Activated naive CD4-positive, alpha-beta T cell treated with anti-CD3 and anti-CD28 coated beads, Interleukin-2, amount 50 U/mL, for 24 hours (primary cell): ENCODE measurements around the gene HEXIM1.

ENCODE experiments used
- H3K27ac Mint-ChIP-seq: one replicate; pipeline ENCODE4 v1.8.0; 2021; ENCODE audit warnings: mild to moderate bottlenecking, mixed read lengths
- H3K27me3 Mint-ChIP-seq: one replicate; pipeline ENCODE4 v1.8.0; 2021; ENCODE audit warnings: mixed read lengths
- H3K36me3 Mint-ChIP-seq: one replicate; pipeline ENCODE4 v1.8.0; 2021; ENCODE audit warnings: mixed read lengths
- H3K4me1 Mint-ChIP-seq: one replicate; pipeline ENCODE4 v1.8.0; 2021; ENCODE audit warnings: mixed read lengths
- H3K4me3 Mint-ChIP-seq: one replicate; pipeline ENCODE4 v1.8.0; 2021; ENCODE audit warnings: mild to moderate bottlenecking, mixed read lengths
- H3K9me3 Mint-ChIP-seq: one replicate; pipeline ENCODE4 v1.8.0; 2021; ENCODE audit warnings: mixed read lengths

HEXIM1 gene

DNA sequence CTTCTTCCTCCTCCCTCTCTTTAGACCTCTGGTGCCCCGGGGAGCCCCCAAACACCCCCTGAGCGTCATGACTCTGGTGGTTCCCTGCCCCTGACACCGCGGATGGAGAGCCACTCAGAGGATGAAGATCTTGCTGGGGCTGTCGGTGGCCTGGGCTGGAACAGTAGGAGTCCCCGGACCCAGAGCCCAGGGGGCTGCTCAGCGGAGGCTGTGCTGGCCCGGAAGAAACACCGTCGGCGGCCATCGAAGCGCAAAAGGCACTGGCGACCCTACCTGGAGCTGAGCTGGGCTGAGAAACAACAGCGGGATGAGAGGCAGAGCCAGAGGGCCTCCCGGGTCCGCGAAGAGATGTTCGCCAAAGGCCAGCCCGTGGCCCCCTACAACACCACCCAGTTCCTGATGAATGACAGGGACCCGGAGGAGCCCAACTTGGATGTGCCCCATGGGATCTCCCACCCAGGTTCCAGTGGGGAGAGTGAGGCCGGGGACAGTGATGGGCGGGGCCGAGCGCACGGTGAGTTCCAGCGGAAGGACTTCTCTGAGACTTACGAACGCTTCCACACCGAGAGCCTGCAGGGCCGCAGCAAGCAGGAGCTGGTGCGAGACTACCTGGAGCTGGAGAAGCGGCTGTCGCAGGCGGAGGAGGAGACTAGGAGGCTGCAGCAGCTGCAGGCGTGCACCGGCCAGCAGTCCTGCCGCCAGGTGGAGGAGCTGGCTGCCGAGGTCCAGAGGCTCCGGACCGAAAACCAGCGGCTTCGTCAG, 20.9 kb downstream of the HEXIM1 start:
- Mint-ChIP-seq H3K27ac (no peak overlapping the region), H3K27me3 (no peaks in the 10 kb centered on the region), H3K9me3 (no peaks in the 10 kb centered on the region), H3K36me3 (no peaks in the 10 kb centered on the region), H3K4me3 (no peak overlapping the region), H3K4me1 (peaks cover 25% of the 10 kb centered on the region)

DNA sequence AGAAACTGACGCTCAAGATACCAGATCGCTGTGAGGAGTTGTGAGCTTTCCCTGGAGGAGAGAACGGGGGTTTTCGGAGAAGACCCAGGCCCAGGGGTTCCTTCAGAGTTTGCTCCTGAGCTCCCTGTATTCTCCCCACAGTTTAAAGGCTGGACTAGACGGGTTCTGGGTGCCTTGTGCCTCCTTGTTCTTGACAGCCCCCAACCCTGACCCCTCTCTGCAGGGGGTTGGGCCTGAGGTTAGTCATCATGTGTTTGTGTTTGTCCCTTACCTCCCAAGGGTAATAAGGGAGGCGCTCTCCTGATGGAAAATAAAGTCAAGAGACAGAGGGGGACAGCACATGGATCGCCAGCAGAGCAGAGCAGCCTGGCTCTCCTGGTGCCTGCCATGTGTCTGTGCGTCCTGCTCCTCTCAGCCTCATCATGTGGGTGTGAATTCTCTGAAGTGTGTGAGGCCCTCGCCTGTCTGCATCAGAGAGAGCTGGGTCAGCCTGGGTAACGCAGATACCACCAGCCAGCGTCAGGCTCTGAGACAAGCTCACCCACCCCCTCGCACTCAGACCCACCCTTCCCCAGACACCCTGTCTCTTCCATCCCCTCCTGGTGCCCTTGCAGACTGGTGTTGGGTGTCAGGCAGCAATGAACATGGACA, 22.1 kb downstream of the HEXIM1 start:
- H3K27ac Mint-ChIP-seq, result peak overlapping the region; percentile 10
- H3K4me3 Mint-ChIP-seq, result no peak overlapping the region
- H3K27me3 Mint-ChIP-seq, result no peaks in the 10 kb centered on the region

DNA sequence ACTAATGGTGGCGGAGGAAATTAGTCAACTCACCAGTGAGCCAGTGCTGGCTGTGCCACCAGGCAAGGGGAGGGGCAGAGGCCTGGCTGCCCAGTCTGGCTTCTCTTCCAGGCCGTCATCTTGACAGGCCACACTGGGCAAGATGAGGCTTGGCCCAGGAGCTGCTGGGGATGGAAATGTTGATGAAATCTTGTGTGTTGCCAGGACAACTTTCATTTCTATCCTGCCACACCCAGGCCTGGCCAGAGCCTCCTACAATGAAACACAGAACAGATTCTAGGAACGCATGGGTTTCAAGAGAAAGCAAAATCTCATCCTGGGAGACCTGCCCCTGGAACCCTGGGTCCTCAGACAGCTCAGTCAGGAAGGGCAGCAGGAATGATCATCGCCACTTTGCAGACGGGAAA, 22.7 kb downstream of the HEXIM1 start:
- Mint-ChIP-seq H3K4me3 (no peak overlapping the region), H3K27ac (peak overlapping the region; percentile 10), H3K27me3 (no peaks in the 10 kb centered on the region), H3K4me1 (peaks cover 25% of the 10 kb centered on the region), H3K9me3 (no peaks in the 10 kb centered on the region), H3K36me3 (no peaks in the 10 kb centered on the region)

More for the DNA sequence above, 22.1 kb downstream of the HEXIM1 start:
- Mint-ChIP-seq H3K36me3 (no peaks in the 10 kb centered on the region), H3K4me1 (peaks cover 25% of the 10 kb centered on the region), H3K9me3 (no peaks in the 10 kb centered on the region)

DNA sequence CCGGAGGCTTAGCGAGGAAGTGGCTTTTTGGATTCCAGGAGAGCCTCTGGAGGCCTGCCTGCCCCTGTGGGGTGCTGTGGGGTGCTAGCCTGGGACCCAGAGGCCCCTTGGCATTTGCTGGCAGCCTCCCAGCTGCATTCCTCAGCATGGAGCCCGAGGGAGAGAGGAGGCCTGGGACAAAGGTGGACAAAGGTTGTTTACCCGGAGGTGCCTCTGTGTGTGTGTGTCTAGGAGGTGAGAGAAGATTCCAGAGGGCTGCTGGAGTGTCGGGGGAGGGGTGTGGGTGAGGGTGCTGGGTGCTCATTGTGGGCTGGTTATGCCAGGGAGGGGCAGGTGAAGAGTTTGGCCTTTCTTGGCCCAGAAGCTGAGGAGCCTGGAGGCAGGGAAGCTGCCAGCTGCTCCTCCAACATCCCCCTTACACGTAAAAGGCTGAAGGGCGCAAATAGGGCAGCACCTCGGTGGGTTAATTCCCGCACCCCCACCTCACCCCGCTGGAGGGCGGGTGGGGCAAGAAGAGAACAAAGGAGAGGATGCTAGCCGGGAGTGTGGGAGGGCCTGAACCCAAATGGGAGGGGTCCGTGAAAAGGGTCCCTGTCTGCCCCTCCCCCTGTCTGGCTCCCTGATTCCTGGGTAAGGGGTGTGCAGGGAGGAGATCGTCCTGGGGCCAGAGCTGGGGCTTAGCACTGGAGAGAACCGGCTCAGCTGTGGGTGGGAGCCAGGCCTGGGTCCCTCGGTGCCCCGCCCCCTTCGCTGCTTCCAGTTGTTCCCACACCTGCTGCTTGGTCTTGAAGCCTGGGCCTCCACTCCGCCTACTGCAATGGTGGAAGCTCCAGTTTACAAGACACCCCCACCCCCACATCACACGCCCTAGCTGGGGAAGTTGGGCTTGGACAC, 23.3 kb downstream of the HEXIM1 start:
- peaks cover 25% of the 10 kb centered on the region for H3K4me1 Mint-ChIP-seq
- H3K36me3 Mint-ChIP-seq, result no peaks in the 10 kb centered on the region
- H3K27me3 Mint-ChIP-seq, result no peaks in the 10 kb centered on the region
- no peak overlapping the region for H3K27ac Mint-ChIP-seq
- no peaks in the 10 kb centered on the region for H3K9me3 Mint-ChIP-seq
- no peak overlapping the region for H3K4me3 Mint-ChIP-seq

DNA sequence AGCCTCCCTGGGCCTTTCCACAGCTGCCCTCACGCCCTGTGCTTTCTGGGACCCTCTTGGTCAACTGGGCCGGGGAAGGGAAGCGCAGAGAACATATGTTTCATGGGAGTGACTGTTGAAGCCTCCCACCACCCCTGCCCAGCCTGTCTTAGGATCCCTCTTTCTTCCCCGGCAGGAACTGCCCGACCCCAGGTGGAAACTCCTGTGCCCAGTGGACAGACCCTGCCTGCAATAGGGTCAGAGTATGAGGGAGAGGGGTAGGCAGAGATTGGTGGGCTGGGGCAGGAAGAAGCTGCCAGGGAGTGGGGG, 23.9 kb downstream of the HEXIM1 start:
- Mint-ChIP-seq H3K27me3 (no peaks in the 10 kb centered on the region), H3K27ac (peak overlapping the region; percentile 51), H3K9me3 (no peaks in the 10 kb centered on the region), H3K36me3 (no peaks in the 10 kb centered on the region), H3K4me3 (no peak overlapping the region), H3K4me1 (peaks cover 25% of the 10 kb centered on the region)

DNA sequence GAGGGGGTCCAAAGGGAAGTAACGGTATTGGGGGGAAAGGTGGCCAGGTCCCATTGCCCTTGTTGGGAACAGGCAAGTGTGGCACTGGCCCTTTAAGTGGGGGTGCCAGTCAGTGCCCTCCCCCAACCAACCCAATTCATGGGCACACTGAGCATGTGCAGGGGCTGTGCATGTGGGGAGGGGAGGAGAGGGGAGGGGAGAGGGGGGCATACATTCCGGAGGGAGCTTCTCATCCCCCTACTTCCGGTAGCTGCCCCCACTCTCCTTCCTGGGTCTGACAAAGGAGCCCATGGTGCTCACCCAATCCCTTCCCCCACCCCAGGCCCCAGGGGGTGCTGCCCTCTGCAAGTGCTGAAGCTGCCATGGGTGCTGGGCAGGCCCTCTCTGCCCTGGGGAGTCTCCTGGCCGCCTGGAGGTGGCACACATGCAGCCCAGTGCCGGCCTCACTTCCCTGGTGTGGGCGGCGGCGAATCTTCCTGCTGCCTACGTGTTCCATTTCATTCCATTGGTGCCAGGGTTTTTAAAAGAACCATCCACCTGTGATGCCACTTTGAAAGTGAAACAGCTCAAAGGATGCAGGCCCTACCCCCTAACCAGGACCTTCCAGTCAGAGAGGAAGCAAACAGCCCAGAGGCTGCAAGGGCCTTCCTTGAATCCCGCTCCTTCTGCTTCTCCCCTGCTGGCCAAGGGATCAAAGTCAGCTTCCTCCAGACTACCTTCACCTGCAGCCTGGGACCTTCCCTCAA, 24.4 kb downstream of the HEXIM1 start:
- H3K27me3 Mint-ChIP-seq, result no peaks in the 10 kb centered on the region
- H3K4me3 Mint-ChIP-seq, result peak overlapping the region; percentile 77
- H3K4me1 Mint-ChIP-seq, result peaks cover 25% of the 10 kb centered on the region
- H3K27ac Mint-ChIP-seq, result peak overlapping the region; percentile 90
- H3K9me3 Mint-ChIP-seq, result no peaks in the 10 kb centered on the region
- H3K36me3 Mint-ChIP-seq, result no peaks in the 10 kb centered on the region

DNA sequence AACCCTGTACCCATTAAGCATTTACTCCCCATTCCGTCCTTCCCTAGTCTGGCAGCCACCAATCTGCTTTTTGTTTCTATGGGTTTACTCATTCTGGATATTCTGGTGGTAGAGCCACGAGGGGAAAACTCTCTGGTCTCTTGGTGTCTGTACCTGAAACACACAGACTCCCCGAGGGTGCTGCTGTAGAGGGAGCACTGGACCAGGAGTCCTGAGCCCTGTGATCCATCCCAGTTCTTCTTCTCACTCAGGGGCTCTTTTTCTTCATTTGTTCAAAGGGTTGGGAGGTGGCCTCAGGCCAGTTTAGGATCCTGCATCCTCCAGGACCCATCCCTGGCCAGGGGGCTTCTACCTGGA, 27.5 kb downstream of the HEXIM1 start:
- H3K27me3 Mint-ChIP-seq, result no peaks in the 10 kb centered on the region
- no peaks in the 10 kb centered on the region for H3K9me3 Mint-ChIP-seq
- peaks cover 23% of the 10 kb centered on the region for H3K4me1 Mint-ChIP-seq
- H3K4me3 Mint-ChIP-seq, result peak overlapping the region; percentile 36
- peak overlapping the region; percentile 41 for H3K27ac Mint-ChIP-seq
- no peaks in the 10 kb centered on the region for H3K36me3 Mint-ChIP-seq

DNA sequence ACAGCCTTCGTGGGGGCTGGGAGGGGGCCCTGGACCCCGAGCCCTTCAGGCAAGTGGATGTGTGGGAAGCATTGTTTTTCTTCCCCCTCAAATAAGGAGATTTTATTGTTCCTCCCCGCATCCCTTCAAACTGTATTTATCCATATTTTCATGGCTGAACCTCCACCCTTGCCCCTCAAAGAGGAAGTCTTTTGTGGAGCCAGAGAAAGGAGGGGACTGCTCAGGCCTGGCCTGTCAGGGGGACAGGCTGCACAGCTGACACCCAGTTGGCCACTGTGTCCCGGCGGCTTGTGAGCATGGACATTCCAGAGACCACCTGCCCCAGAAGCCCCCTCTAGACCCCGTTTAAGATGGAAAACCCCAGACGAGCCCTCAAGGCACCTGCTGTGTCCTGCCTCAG, 29.3 kb downstream of the HEXIM1 start:
- no peaks in the 10 kb centered on the region for H3K36me3 Mint-ChIP-seq

DNA sequence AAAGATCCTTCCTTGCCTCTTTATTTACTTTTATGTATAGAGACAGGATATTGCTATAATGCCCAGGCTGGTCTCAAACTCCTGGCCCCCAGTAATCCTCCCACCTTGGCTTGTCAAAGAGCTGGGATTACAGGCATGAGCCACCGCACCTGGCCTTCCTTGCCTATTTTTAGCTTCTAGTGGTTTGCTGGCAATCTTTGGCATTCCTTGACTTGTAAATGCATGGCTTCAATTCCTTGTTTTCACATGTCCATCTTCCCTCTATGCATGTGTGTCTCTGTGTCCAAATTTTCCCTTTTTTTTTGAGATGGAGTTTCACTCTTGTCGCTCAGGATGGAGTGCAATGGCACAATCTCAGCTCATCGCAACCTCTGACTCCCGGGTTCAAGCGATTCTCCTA, 35.9 kb downstream of the HEXIM1 start:
- Mint-ChIP-seq H3K4me3 (no peak overlapping the region), H3K36me3 (no peaks in the 10 kb centered on the region), H3K4me1 (no peaks in the 10 kb centered on the region), H3K9me3 (no peaks in the 10 kb centered on the region), H3K27me3 (no peaks in the 10 kb centered on the region), H3K27ac (no peak overlapping the region)

More for the DNA sequence above, 29.3 kb downstream of the HEXIM1 start:
- H3K4me1 Mint-ChIP-seq, result peaks cover 9% of the 10 kb centered on the region
- H3K4me3 Mint-ChIP-seq, result no peak overlapping the region
- no peaks in the 10 kb centered on the region for H3K9me3 Mint-ChIP-seq
- H3K27me3 Mint-ChIP-seq, result no peaks in the 10 kb centered on the region
- no peak overlapping the region for H3K27ac Mint-ChIP-seq

DNA sequence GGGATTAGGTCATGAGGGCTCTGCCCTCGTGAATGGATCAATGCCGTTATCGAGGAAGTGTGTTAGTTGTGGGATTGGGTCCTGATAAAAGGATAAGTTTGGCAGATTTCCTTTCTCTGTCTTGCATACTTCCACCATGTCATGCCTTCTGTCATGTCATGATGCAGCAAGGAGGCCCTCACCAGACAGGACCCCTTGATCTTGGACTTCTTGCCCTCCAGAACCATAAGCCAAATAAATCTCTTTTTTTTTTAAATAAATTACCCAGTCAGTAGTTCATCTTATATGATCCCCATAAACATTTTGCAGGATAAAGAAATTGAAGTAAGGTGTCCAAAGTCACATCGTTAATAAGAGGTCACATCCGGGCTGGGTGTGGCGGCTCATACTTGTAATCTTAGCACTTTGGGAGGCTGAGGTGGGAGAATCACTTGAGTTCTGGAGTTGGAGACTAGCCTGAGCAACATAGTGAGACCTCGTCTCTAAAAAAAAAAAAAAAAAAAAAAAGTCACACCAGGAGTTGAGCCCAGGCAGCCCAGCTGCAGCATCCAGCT, 38.6 kb downstream of the HEXIM1 start:
- H3K27me3 Mint-ChIP-seq, result no peaks in the 10 kb centered on the region
- H3K9me3 Mint-ChIP-seq, result no peaks in the 10 kb centered on the region
- H3K4me1 Mint-ChIP-seq, result no peaks in the 10 kb centered on the region
- H3K36me3 Mint-ChIP-seq, result no peaks in the 10 kb centered on the region
- H3K27ac Mint-ChIP-seq, result no peak overlapping the region
- no peak overlapping the region for H3K4me3 Mint-ChIP-seq

DNA sequence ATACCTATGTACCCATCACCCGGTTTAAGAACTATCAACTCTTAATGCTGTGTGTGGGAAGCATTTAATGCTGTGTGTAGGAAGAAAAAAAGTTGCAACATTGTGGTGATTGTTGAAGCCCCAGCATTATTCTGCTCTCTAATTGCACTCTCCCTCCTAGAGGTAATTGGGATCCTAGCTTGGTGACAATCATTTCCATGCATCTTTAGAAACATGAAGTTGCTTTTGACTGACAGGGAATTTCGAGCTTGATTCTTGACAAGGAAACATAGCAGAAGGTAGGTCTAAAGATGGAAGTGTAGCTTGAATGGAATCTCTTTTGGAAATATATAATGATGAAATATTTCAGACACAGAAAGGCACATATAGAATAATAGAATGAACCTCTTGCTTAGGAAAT, 40.7 kb downstream of the HEXIM1 start:
- Mint-ChIP-seq H3K9me3 (no peaks in the 10 kb centered on the region), H3K36me3 (no peaks in the 10 kb centered on the region), H3K27ac (no peak overlapping the region), H3K27me3 (no peaks in the 10 kb centered on the region), H3K4me1 (no peaks in the 10 kb centered on the region), H3K4me3 (no peak overlapping the region)

DNA sequence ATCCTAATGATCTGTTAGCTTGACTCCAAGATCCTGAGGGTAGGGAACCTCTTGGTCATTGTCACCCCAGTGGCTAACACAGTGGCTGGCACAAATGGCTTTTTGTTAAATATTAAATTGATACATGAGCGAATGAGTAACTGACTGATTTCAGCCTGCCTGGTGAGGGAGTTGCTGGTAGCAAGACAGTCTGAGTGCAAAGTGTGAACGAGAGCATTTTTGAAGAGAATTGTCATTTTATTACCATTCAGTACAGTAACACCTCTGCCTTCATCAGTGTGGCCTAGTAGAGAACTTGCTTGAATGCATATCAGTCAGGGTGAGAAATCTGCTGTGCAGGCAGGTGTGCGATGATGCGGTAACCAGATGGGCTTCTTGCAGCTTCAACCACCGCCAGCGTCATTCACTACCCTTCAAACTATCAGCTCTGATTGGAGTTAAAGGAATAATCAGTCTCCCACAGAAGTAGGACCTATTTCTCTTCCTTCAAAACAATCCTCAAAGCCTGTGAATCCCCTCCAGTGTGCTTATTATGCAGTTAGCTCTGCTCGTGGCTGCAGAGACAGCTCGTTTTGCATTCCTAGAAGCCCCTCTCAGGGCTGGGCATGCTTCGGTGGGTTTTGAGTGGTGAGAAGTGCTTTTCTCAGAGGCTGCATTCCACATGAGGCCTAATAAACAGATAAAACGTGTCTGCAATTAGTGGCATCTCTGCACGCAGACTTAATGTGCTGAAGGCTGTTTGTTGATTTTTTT, 42.4 kb downstream of the HEXIM1 start:
- Mint-ChIP-seq H3K27ac (no peak overlapping the region), H3K4me1 (no peaks in the 10 kb centered on the region), H3K4me3 (no peak overlapping the region), H3K27me3 (no peaks in the 10 kb centered on the region), H3K36me3 (no peaks in the 10 kb centered on the region), H3K9me3 (no peaks in the 10 kb centered on the region)

DNA sequence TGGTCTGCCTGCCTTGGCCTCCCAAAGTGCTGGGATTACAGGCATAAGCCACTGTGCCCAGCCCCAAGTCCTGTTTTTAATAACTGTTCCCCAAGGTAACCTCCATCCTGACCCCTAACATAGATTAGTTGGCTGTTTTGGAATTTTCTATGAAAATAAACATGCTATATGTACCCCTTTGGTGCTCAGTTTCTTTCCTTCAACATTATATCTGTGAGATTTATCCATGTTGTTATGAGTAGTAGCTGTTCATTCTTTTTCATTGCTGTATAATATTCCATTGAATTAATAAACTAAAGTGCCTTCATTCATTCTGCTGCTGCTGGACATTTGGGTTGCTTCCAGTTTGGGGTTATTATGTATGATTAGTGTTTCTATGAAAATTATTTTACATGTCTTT, 47.1 kb downstream of the HEXIM1 start:
- Mint-ChIP-seq H3K27ac (no peak overlapping the region), H3K27me3 (no peaks in the 10 kb centered on the region), H3K36me3 (no peaks in the 10 kb centered on the region)

DNA sequence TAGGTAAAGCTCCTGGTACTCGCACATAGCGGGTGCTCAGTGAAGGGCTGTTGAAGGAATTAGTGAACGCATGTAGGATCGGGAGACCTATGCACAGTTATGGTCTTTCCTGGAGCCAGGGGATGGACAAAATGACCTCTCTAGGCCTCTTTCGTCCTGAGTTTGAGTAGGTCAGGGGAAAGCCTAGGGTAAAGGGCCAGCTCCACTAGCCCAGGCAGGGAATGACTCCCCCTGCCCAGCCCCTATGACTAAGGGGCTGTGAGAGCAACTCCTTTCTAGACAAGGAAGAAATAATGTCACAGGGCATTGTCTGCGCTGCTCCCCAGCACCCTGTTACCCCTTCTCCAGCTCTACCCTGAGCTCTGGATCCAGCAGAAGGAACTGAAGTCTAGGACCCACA, 48.8 kb downstream of the HEXIM1 start:
- H3K27ac Mint-ChIP-seq, result no peak overlapping the region
- no peak overlapping the region for H3K4me3 Mint-ChIP-seq
- H3K27me3 Mint-ChIP-seq, result no peaks in the 10 kb centered on the region
- H3K9me3 Mint-ChIP-seq, result no peaks in the 10 kb centered on the region
- no peaks in the 10 kb centered on the region for H3K4me1 Mint-ChIP-seq
- H3K36me3 Mint-ChIP-seq, result no peaks in the 10 kb centered on the region

More for the DNA sequence above, 47.1 kb downstream of the HEXIM1 start:
- no peaks in the 10 kb centered on the region for H3K9me3 Mint-ChIP-seq
- H3K4me3 Mint-ChIP-seq, result no peak overlapping the region
- no peaks in the 10 kb centered on the region for H3K4me1 Mint-ChIP-seq
